ENCODE data around the gene TMEM95. TPM values are rescaled to one million over a fixed set of nuclear protein-coding genes. Genes with fewer than 3 reads are reported as not detected.
A peak's percentile ranks its signal among the peaks of the same experiment; 100 is the strongest.

Gene TMEM95
- total RNA-seq, 6 experiments from 2014 or later: not detected

DNA sequence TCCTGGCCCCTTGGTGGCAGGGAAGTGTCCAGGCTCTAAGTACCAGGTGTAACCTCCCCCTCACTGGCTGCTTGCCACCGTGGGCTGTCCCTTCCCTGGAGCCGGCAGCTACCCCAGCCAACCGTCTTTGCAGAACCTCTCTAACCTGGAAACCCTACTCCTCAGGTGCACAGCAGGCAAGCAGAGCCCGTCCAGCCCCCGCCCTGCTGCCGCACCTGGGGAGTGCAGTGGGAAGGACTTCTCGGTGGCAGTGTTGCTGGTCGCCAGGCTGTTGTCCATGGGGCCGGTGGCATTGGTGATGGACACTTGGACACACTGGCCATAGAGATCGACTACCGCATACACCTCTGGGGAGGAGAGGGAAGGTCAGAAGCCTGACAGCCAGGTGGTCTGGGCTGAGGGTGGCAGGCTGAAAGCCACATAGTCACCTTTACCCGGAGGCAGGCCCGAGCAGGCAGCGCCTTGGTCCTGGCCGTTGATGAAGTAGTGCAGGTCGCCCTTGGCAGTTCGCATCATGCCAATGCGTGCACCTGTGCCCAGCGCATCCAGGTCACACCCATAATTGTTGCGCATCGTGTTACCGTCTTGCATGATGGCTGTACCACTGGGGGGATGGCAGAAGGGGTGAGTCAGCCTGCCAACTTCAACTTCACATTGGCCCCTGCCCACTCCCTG lies 32.3 kb upstream of the TMEM95 start:
- TF ChIP-seq, protein P1, sequence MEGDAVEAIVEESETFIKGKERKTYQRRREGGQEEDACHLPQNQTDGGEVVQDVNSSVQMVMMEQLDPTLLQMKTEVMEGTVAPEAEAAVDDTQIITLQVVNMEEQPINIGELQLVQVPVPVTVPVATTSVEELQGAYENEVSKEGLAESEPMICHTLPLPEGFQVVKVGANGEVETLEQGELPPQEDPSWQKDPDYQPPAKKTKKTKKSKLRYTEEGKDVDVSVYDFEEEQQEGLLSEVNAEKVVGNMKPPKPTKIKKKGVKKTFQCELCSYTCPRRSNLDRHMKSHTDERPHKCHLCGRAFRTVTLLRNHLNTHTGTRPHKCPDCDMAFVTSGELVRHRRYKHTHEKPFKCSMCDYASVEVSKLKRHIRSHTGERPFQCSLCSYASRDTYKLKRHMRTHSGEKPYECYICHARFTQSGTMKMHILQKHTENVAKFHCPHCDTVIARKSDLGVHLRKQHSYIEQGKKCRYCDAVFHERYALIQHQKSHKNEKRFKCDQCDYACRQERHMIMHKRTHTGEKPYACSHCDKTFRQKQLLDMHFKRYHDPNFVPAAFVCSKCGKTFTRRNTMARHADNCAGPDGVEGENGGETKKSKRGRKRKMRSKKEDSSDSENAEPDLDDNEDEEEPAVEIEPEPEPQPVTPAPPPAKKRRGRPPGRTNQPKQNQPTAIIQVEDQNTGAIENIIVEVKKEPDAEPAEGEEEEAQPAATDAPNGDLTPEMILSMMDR (IDR thresholded peaks at IDR 0.05): no peak
- H3K36me3 Mint-ChIP-seq (ENCODE audit: low read depth): peaks cover 9% of the 10 kb centered on the region
- H3K9me3 Mint-ChIP-seq: no peaks in the 10 kb centered on the region
- peaks cover 1% of the 10 kb centered on the region for H3K4me1 Mint-ChIP-seq (ENCODE audit: low read depth)
- no peaks in the 10 kb centered on the region for H3K27me3 Mint-ChIP-seq (ENCODE audit: insufficient read depth)
- no peak overlapping the region for H3K27ac Mint-ChIP-seq
- H3K4me3 Mint-ChIP-seq: no peak overlapping the region
- DNase-seq: no peak

DNA sequence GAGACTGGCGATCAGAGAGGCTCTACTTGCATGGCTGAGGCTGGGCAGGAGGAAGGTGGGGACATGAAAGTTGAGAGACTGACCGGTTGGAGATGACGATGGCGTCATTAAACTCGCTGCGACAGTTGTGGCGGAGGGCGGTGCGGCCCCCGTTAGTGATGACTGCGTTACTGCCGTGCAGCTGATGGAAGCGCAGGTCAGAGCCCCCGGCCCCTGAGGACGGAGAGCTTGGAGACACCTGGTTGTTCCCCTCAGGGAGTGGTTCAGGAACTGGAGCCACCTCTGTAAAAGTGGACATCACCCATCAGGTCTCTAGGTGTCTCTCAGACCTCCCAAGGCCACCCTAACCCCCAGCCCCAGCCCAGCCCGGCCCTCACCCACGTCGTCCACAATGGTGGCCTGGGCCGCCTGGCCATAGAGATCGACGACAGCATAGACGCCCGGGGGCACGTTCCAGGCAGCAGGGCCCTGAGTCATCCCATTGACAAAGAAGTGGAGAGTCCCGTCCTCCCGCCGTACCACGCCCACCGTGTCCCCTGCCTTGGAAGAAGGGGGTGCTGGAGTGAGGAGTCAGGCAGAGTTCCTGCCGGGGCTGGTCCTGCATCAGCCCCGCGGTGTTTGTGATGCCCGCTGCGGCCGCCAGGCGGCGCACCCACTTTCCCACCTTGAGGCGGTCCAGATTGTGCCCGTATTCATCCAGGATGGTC lies 31.1 kb upstream of the TMEM95 start:
- H3K27ac Mint-ChIP-seq: no peak overlapping the region
- no peak overlapping the region for H3K4me3 Mint-ChIP-seq
- peak; percentile 21 for DNase-seq
- no peaks in the 10 kb centered on the region for H3K9me3 Mint-ChIP-seq
- H3K4me1 Mint-ChIP-seq (ENCODE audit: low read depth): peaks cover 13% of the 10 kb centered on the region
- peaks cover 9% of the 10 kb centered on the region for H3K36me3 Mint-ChIP-seq (ENCODE audit: low read depth)
- TF ChIP-seq, protein P1 (IDR thresholded peaks at IDR 0.05): peak; percentile 93
- H3K27me3 Mint-ChIP-seq (ENCODE audit: insufficient read depth): no peaks in the 10 kb centered on the region

DNA sequence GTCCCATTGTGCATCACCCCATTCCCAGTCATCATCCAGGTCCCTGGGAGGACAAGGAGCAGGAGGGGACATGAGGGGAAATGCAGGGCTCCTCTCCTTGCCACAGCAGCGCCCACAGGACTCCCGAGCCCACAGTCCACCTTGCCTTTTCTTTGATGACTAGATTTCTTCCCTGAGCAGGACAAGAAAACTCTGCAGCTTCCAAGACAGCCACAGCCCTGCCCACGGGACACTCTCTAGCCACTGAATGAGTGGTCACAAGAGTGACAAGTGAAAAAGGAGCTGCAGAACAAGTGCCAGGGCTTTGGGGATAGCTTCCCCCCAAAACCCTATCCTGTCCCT lies 30.5 kb upstream of the TMEM95 start:
- Mint-ChIP-seq H3K4me1 (ENCODE audit: low read depth) (peaks cover 15% of the 10 kb centered on the region), H3K27ac (no peak overlapping the region), H3K36me3 (ENCODE audit: low read depth) (peaks cover 9% of the 10 kb centered on the region), H3K27me3 (ENCODE audit: insufficient read depth) (no peaks in the 10 kb centered on the region), H3K9me3 (no peaks in the 10 kb centered on the region), H3K4me3 (no peak overlapping the region)
- DNase-seq: no peak
- TF ChIP-seq, protein P1 (IDR thresholded peaks at IDR 0.05): peak; percentile 60

DNA sequence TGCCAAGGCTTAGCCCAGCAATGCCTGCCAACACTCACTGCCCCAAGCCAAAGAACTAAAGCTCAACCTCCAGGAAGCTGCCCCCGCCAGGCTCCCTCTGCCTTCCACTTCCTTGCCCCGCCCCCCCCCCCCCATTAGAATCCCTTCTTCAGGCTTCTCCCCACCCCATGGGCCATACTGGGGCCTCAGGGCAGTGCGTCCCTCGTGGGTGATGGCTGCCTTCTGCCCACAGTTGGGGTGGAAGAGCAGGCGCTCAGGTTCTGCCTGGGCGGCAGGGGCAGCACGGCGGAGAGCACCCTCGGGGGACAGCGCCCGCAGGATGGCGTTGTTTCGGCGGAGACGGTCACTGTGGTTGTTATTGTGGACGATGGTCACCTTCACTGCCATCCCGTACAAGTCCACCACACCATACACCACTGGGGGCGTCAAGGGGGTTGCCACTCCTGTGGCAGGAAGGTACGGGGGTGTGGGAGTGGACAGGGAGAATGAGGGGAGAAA lies 29.9 kb upstream of the TMEM95 start:
- no peak for DNase-seq
- H3K36me3 Mint-ChIP-seq (ENCODE audit: low read depth): peaks cover 9% of the 10 kb centered on the region
- no peak overlapping the region for H3K4me3 Mint-ChIP-seq
- TF ChIP-seq, protein P1 (IDR thresholded peaks at IDR 0.05): no peak
- no peaks in the 10 kb centered on the region for H3K9me3 Mint-ChIP-seq
- no peaks in the 10 kb centered on the region for H3K27me3 Mint-ChIP-seq (ENCODE audit: insufficient read depth)
- no peak overlapping the region for H3K27ac Mint-ChIP-seq
- H3K4me1 Mint-ChIP-seq (ENCODE audit: low read depth): peaks cover 15% of the 10 kb centered on the region

DNA sequence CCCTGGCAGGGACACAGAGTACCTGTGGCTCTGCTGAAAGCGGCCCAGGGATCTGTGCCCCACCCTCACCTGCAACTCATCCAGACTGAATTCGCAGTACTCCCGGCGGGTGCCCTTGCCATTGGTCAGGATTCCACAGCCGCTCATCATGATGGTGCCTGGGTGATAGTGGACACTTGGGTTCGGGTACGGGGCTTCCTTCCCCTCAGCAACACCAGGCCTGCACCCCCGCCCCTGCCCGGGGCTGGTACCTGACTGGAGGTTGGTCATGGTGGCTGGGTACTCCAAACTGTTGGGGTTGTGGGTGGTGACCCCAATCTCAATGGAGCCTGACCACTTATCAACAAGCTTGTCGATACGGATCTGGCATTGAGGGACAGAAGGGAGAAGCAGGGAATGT lies 28.8 kb upstream of the TMEM95 start:
- TF ChIP-seq, protein P1 (IDR thresholded peaks at IDR 0.05): no peak
- H3K4me3 Mint-ChIP-seq: no peak overlapping the region
- no peaks in the 10 kb centered on the region for H3K9me3 Mint-ChIP-seq
- H3K36me3 Mint-ChIP-seq (ENCODE audit: low read depth): peaks cover 6% of the 10 kb centered on the region
- peaks cover 1% of the 10 kb centered on the region for H3K27me3 Mint-ChIP-seq (ENCODE audit: insufficient read depth)
- DNase-seq: no peak
- peaks cover 15% of the 10 kb centered on the region for H3K4me1 Mint-ChIP-seq (ENCODE audit: low read depth)
- H3K27ac Mint-ChIP-seq: no peak overlapping the region
